HFF-Myc (cell line): ENCODE results near the gene CTNND2.

Source experiments
- DNase-seq: peaks from one replicate; pipeline ENCODE4 v3.0.0-alpha.2; 2011; ENCODE audit warnings: low read depth; ENCODE audit errors: extremely low read depth
- H3K4me3 ChIP-seq: replicated peaks from 2 replicates; pipeline ENCODE4 v1.5.1; 2011; ENCODE audit warnings: low read depth, mild to moderate bottlenecking, control low read depth, low read length
- CTCF ChIP-seq: IDR thresholded peaks from 2 replicates; pipeline ENCODE4 v1.5.1; 2012; ENCODE audit warnings: mild to moderate bottlenecking, low read depth, low read length, control low read depth; ENCODE audit errors: missing control alignments

CTNND2 gene

GRCh38 chr5:11792621-11793020, 111.6 kb downstream of the CTNND2 start:
- DNase-seq = no peak
- no peak overlapping the region for H3K4me3 ChIP-seq
- no peak for TF ChIP-seq CTCF

GRCh38 chr5:11791792-11792191, 112.5 kb downstream of the CTNND2 start:
- TF ChIP-seq CTCF = no peak

GRCh38 chr5:11790201-11790600, 114.0 kb downstream of the CTNND2 start:
- DNase-seq = no peak

More at GRCh38 chr5:11791792-11792191, 112.5 kb downstream of the CTNND2 start:
- no peak for DNase-seq
- no peak overlapping the region for H3K4me3 ChIP-seq

GRCh38 chr5:11785771-11786352, 118.4 kb downstream of the CTNND2 start:
- TF ChIP-seq CTCF = no peak
- DNase-seq = no peak
- H3K4me3 ChIP-seq = no peak overlapping the region

More at GRCh38 chr5:11790201-11790600, 114.0 kb downstream of the CTNND2 start:
- TF ChIP-seq CTCF = no peak
- H3K4me3 ChIP-seq = no peak overlapping the region

- H3K4me3 ChIP-seq = no peak overlapping the region
- DNase-seq = no peak
- no peak for TF ChIP-seq CTCF
Observed at GRCh38 chr5:11780641-11781345, 123.5 kb downstream of the CTNND2 start.

- DNase-seq = no peak
- TF ChIP-seq CTCF = no peak
- no peak overlapping the region for H3K4me3 ChIP-seq
Observed at GRCh38 chr5:11777096-11777495, 127.2 kb downstream of the CTNND2 start.

- H3K4me3 ChIP-seq = no peak overlapping the region
- DNase-seq = no peak
- TF ChIP-seq CTCF = no peak
Observed at GRCh38 chr5:11770310-11770709, 133.9 kb downstream of the CTNND2 start.
